GM19238 (cell line): ENCODE measurements around the gene ACP1.

Source experiments
- DNase-seq: peaks from one replicate; pipeline ENCODE4 v3.0.0; 2011; ENCODE audit warnings: low spot score; ENCODE audit not compliant: insufficient read length

ACP1 gene

GRCh38 chr2:264493-265468 lies at the start of gene ACP1:
Gene ACP1 (plus strand): TSS chr2:264947. CDS start chr2:264965, 18 bp downstream.
- DNase-seq, result peak; percentile 95

DNA sequence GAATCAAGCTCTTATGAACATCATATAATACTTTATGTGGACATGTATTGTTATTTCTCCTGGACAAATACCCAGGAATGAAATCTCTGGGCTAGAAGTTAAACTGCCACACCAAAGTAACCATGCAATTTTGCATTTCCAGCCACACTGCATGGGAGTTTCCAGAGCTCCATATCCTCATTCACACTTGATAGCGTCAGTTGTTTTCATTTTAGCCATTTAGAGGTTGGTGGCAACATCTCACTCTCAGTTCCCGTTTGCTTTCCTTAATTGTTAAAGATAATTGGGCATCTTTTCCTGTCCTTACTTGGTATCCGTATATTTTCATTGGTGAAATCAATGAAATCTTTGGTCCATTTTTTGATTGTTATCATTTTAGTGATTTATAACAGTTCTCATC lies 48.7 kb upstream of the ACP1 start:
- DNase-seq, result no peak

GRCh38 chr2:223451-223850 lies 41.3 kb upstream of the ACP1 start:
- DNase-seq, result no peak

DNA sequence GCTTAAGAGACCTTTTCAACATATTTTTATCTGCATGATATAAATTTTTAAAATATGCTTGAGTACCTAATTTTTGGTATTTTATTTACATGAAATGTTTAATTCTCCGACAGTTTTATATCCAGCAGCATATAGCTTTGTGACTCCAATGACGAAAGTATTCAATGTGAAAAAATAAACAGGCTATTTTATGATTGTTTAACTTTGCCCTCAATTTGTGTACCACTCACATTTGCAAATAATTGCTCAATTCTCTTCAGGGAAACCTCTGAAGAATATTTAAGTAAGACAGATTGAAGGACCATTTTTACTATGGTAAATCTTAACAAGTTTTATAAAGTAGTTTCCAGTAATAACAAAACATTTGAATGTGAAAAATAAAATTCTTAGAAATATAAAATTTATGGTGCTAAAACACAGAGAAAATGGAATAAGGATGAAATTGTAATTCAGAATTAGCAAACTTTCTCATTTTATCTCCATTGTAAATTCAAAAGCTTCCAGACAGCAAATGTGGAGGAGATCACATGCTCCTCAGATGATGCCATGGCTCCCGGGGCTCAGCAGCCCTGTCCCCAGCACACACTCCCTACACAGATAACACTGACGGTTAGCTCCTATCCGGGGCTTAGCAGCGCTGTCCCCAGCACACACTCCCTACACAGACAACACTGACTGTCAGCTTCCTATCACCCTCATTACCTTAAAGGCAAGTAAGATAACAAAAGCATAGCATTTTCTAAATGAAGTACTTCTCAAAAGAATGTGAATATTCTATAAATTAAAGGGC lies 40.6 kb upstream of the ACP1 start:
- no peak for DNase-seq

GRCh38 chr2:228115-228514 lies 36.6 kb upstream of the ACP1 start:
- no peak for DNase-seq

GRCh38 chr2:228518-229278 lies 36.0 kb upstream of the ACP1 start:
- DNase-seq, result no peak

- no peak for DNase-seq
Measured at GRCh38 chr2:231521-232185, 33.1 kb upstream of the ACP1 start.

DNA sequence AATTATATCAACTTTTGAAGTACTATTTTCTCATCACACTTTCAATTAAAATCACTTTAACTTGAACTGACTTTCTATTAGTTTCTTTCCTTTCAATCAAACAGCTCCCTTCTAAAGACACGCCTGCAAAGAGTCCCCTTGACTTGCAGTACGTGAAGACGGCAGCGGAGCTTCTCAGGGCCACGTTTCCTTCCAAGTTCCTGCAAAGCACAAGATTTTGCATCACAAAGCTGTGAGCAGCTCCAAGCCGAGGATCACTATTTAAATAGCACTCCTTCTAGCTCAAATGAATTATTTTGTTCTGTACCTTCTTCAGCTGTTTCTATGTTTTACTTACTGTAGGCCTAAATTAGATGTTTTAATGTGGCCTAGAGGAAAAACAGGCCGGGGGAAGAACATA lies 31.7 kb upstream of the ACP1 start:
- DNase-seq, result no peak

- DNase-seq, result no peak
Measured at GRCh38 chr2:234421-234820, 30.3 kb upstream of the ACP1 start.

- DNase-seq, result no peak
Measured at GRCh38 chr2:236993-237539, 27.7 kb upstream of the ACP1 start.

DNA sequence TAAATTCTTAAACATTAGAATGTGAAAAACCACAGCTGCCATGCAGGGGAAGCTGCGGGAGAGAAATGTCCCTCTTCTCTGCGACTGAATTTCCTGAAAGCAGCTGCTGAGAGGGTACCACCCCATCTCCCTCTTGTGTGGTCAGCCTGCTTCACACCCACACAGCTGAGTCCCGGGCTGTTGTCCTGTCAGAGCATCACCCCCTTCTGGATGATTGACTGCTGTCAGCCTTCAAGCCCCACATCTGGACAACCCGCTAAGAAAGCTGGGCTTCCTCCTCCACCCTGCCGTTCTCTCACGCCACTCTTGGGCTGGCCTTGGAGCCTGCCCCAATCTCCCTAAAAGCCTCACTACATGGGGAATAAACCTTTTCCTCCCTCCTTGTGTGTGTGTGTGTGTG lies 26.9 kb upstream of the ACP1 start:
- no peak for DNase-seq

GRCh38 chr2:238431-238830 lies 26.3 kb upstream of the ACP1 start:
- no peak for DNase-seq

GRCh38 chr2:238869-239268 lies 25.9 kb upstream of the ACP1 start:
- DNase-seq, result no peak

DNA sequence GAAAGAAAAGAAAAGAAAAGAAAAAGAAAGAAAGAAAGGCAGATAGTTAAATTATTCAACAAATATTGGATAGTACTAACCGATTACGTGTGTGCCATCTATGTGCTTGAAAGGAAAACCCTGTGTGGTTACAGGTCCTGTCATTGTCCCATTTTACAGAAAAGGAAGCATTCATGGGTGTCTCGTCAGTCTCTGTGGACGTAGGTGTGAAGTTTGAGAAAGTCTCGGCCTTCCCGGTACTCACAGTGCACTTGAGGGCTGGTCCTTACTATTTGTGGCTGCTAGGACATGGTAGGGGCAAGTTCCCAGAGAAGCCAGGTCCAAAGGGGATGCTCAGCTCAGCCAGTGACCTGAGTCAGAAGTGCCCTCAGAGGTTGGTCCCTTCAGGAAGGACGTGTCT lies 20.2 kb upstream of the ACP1 start:
- DNase-seq, result no peak

GRCh38 chr2:246489-247144 lies 18.1 kb upstream of the ACP1 start:
- no peak for DNase-seq

DNA sequence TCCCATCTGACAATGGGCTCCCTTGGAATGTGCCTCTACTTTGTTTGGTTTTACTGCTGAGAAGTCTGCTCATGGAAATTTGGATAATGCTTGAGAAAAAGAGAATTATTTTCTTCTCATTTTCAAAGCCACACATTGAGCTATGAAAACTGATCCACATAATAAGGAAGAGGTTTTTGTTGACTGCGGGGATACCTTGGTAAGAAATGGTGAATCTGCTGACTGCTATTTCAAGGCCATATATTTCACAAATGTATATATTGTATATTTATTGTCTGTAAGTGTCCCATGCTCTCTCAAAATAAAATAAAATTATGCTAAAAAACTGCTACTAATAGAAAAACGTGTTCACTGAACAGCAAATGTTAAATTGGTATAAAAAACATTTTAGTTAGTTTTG lies 16.0 kb upstream of the ACP1 start:
- DNase-seq, result no peak

GRCh38 chr2:249538-250042 lies 15.2 kb upstream of the ACP1 start:
- DNase-seq, result no peak

DNA sequence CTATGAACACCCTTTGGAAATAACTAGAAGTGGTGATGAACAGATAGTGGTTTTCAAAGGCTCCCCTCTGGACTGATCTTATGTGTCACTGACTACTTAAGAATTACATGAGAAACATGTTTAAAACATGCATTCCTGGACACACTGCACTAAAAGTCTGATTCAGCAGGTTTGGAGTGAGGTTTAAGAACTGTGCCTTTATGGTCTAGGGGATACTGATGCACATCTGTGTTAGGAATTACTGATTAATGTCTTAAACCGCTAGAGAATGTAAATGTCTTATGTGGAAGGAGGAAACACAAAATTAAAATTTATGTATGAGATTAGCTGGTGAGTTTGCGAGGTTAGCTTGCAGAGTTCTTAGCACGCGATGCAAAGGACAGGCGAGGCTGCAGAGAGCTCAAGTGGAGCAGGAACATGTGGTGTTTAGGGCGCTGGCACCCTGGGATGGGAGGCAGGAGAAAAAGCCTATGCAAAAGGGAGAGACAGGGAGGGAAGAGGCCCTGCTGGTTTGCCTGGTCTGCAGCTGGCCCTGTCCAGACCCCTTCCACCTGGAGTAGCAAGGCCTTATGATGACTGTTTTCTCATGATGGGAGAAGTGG lies 12.6 kb upstream of the ACP1 start:
- no peak for DNase-seq

DNA sequence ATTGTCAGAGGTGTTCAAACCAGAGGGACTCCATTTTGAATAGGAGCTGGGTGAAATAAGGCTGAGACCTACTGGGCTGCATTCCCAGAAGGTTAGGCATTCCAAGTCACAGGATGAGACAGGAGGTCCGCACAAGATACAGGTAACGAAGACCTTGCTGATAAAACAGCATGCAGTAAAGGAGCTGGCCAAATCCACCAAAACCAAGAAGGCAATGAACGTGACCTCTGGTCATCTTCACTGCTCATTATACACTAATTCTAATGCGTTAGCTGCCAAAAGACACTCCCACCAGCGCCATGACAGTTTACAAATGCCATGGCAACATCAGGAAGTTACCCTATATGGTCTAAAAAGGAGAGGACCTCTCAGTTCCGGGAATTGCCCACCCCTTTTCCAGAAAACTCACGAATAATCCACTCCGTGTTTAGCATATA lies 11.5 kb upstream of the ACP1 start:
- DNase-seq, result no peak

DNA sequence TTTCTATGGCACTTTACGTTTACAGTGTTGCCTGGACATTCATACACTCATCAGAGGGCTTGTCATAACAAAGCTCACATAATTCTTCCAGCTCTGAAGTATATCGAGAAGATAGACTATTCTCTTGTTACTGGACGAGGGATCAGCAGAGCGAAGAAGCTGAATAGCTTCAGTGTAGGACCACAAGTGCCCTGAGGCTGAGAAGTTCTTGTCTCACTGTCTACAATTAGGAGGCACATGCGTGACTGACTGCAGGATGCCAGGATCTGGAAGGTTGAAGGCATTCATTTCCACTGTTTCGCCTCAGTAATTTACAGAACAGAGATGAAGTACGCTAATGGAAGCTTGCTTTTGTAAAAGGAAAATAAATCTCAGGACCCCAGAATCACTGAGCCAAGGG lies 10.5 kb upstream of the ACP1 start:
- no peak for DNase-seq
